Spleen (tissue), 11 donors: ENCODE results near the gene PFN1. TPM values are rescaled to one million over a fixed set of nuclear protein-coding genes. Genes with fewer than 3 reads are reported as not detected.

Experiments used
- DNase-seq: peaks from one replicate; pipeline ENCODE4 v3.0.0-alpha.2; 2020
- H3K27ac ChIP-seq, 8 donors: fragments of 200-600 bp; sonication (generic) in 7 of 8; 1 replicate in 4 of 8; 2 replicates in 4 of 8; pipeline versions ENCODE4 v1.5.0 to v1.8.0; 2016 to 2021; ENCODE audit warnings: inconsistent platforms in 4 of 8, mild to moderate bottlenecking in 4 of 8, moderate library complexity in 1 of 8
- H3K27me3 ChIP-seq, 7 donors: fragments of 200-600 bp; sonication (generic) in 6 of 7; replicated peaks in 1 of 7; 1 replicate in 4 of 7; 2 replicates in 3 of 7; pipeline versions ENCODE4 v1.5.0 to v1.8.0; 2016 to 2021; ENCODE audit warnings: inconsistent platforms in 3 of 7, mild to moderate bottlenecking in 1 of 7
- H3K36me3 ChIP-seq, 6 donors: fragments of 200-600 bp; sonication (generic) in 5 of 6; 1 replicate in 4 of 6; 2 replicates in 2 of 6; pipeline versions ENCODE4 v1.5.0 to v1.8.0; 2016 to 2021; ENCODE audit warnings: inconsistent platforms in 2 of 6
- H3K4me1 ChIP-seq, 6 donors: fragments of 200-600 bp; sonication (generic) in 5 of 6; 1 replicate in 3 of 6; 2 replicates in 3 of 6; pipeline versions ENCODE4 v1.5.0 to v1.8.0; 2016 to 2021; ENCODE audit warnings: inconsistent platforms in 3 of 6
- H3K4me3 ChIP-seq, 8 donors: fragments of 200-600 bp; sonication (generic) in 7 of 8; 1 replicate in 4 of 8; 2 replicates in 4 of 8; pipeline versions ENCODE4 v1.5.0 to v1.8.0; 2016 to 2021; ENCODE audit warnings: inconsistent platforms in 4 of 8, mild to moderate bottlenecking in 4 of 8, moderate library complexity in 2 of 8
- H3K9me3 ChIP-seq, 8 donors: fragments of 200-600 bp; sonication (generic) in 7 of 8; 1 replicate in 4 of 8; 2 replicates in 4 of 8; pipeline versions ENCODE4 v1.5.0 to v1.8.0; 2016 to 2021; ENCODE audit warnings: inconsistent platforms in 4 of 8
- POLR2A ChIP-seq, 3 donors: fragments of 450-650 bp; IDR thresholded peaks; one replicate each; pipeline ENCODE4 v1.5.1; 2017; ENCODE audit warnings: antibody characterized with exemption in 3 of 3, mild to moderate bottlenecking in 1 of 3
- POLR2AphosphoS5 ChIP-seq, 3 donors: sonication (generic); formaldehyde crosslinking; IDR thresholded peaks; one replicate each; pipeline ENCODE4 v1.5.1; 2017; ENCODE audit warnings: antibody characterized with exemption in 3 of 3
- WGBS, 5 donors: extraction: QIAGEN DNeasy Blood & Tissue Kit in 3 of 5; methylation state at CpG; one replicate each; pipeline versions ENCODE4 v1.1.5 to v1.1.7; 2013 to 2018; 5-methylcytosine and 5-hydroxymethylcytosine counted together
- intact Hi-C: fragments of 100-400 bp; cut with DNase I; formaldehyde crosslinking; loops from one replicate; pipeline ENCODE4 v1.15.0; 2023; ENCODE audit warnings: low total_unique reads
- polyA plus RNA-seq, 3 donors: library from polyadenylated mRNA; stranded (reverse); fragments of 200-250 nt; gene quantifications; one replicate each; pipeline ENCODE4 v1.2.1, GENCODE V29; 2013
- total RNA-seq, 7 donors: library from RNA; depleted of rRNA in 3 of 7; stranded (reverse); fragments of >200 nt in 3 of 7; fragmentation: NEBNext Ultra II Directional in 4 of 7; extraction: Animal tissue kit (Norgen Biotek cat#: 25700) in 4 of 7; gene quantifications; one replicate each; pipeline versions ENCODE4 v1.1.0 to v1.2.1, GENCODE V29; 2016 to 2021
- TF ChIP-seq, protein P1 (sequence below), 11 experiments: fragments of 200-600 bp in 7 of 11; fragments of 450-650 bp in 4 of 11; sonication (generic) in 4 of 11; IDR thresholded peaks in 8 of 11; conservative IDR thresholded peaks in 3 of 11; 1 replicate in 7 of 11; 2 replicates in 4 of 11; pipeline versions ENCODE4 v1.4.0 to v1.8.0; 2016 to 2021; ENCODE audit warnings: antibody characterized with exemption in 11 of 11, inconsistent platforms in 4 of 11, mild to moderate bottlenecking in 1 of 11
- donor health status: healthy with polysubstance abuse.
- donor health status: DM: no; HTN: no; CAD: no; lungs with moderate emphysema.
- donor health status: DM: no; HTN: no; CAD: no.
- donor health status: Bipolar disorder and iron deficiency.
- donor health status: healthy.
- donor health status: DM: no; HTN: no; CAD: no.
- donor health status: DM: yes; HTN: yes; CAD: no.

The PFN1 gene
- total and polyA plus RNA-seq, 10 donors = 605 to 1,090 (median 843) TPM

DNA sequence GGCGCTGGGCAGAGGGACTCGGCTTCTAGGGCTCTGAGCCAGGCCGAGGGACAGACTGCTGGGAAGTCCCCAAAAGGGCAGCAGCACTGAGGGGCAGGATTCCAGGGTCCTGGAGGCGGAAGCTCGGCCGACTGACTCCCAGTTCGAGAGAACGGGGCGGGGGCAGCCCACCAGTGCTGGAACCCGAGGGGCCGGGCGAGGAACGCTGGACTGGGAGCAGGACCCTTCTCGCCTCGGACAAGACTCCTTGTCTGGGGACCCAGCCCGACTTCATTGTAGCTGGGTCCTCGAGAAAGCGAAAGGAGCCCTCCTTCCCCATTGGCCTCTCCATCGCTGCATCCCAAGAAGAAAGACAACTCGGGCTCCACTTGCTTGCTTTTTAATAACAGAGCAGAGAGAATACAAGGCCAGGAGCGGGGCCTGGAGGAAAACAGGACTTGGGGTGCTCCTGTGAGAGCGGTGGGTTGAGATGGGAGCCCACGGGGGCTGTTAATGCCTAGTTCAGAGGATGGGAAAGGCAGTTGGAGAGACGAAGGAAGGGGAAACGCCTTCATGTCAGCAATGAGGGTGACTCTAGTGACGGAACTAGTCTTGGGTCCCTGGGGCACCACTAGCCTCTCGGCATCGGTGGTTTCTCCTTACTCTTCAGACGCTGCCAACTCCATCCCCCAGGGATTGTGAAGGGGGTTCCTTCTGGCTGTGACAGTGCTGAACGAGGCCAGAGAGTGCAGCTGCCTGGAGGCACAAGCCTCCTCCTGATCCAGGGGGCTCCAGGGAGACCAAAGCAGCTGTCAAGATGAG lies 39.6 kb upstream of the PFN1 start:
- 1 to 2% (median 2%) methylated on average over 26 to 30 of the region's 30 CpGs for WGBS, 5 donors
- Histone ChIP-seq H3K4me1 (peaks cover 14 to 51% (median 32%) of the 10 kb centered on the region in 6 donors), H3K27me3 (no peaks in the 10 kb centered on the region), H3K9me3 (no peaks in the 10 kb centered on the region), H3K27ac (peak overlapping the region; percentile 94 to 99 (median 96)), H3K4me3 (peak overlapping the region; percentile 70 to 98 (median 84)), H3K36me3 (peaks cover 0 to 30% (median 13%) of the 10 kb centered on the region in 6 donors)
- no peak for DNase-seq
- intact Hi-C loops = loop anchor here (5.0 to 10.0 kb wide), 2 partner anchors 77 to 81 kb away; no protein-coding TSS in a partner anchor
- TF ChIP-seq POLR2AphosphoS5 (IDR thresholded peaks at IDR 0.05) (no peak), POLR2A (IDR thresholded peaks at IDR 0.05) (no peak)
- TF ChIP-seq, protein P1, sequence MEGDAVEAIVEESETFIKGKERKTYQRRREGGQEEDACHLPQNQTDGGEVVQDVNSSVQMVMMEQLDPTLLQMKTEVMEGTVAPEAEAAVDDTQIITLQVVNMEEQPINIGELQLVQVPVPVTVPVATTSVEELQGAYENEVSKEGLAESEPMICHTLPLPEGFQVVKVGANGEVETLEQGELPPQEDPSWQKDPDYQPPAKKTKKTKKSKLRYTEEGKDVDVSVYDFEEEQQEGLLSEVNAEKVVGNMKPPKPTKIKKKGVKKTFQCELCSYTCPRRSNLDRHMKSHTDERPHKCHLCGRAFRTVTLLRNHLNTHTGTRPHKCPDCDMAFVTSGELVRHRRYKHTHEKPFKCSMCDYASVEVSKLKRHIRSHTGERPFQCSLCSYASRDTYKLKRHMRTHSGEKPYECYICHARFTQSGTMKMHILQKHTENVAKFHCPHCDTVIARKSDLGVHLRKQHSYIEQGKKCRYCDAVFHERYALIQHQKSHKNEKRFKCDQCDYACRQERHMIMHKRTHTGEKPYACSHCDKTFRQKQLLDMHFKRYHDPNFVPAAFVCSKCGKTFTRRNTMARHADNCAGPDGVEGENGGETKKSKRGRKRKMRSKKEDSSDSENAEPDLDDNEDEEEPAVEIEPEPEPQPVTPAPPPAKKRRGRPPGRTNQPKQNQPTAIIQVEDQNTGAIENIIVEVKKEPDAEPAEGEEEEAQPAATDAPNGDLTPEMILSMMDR (IDR thresholded peaks at IDR 0.05 in 8 of 11, conservative IDR thresholded peaks at IDR 0.05 in 3 of 11) = no peak

DNA sequence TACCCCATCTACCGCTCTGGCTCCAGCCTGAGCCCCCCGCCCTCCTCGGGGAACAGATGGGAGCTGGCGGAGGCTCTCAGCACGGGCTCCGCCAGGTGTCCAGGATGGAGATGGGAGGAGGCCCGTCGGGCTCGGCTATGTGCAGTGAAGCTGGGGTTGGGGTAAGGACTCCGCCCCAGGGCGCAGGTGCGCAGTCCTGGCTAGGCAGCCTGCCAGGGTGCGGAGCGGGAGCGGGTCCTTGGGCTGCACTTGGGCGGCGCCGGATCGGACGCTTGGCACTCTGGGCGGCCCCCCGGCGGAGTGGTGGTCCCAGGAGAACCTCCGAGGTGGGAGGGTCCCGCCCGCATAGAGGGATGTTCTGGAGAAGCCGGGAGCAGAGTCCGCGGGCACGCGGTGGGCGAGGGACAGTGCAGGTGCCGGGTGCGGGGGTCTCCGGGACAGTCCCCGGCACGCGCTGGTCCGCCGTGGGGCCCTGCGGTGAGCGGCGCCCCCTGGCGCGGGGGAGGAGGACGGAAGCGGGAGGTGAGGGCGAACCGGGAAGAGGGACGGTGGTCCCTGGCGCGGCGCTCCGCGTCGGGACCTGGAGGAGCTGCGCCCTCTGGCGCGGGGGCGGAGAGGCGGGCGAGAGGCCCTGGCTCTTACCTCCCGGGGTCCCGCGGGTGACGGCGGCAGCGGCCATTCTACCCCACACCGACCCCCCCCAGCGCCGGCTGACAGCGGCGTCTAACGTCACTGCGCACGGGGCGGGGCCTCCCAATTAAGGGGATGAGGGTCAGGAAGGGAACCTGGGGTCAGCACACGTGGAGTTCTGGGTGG lies 38.8 kb upstream of the PFN1 start, which contains the start of gene CAMTA2:
Gene CAMTA2, minus strand, starts transcription at position 725 of the 816 bp plus-strand sequence. CDS start 1,453 bp downstream, outside the sequence.
- peaks cover 14 to 59% (median 34%) of the 10 kb centered on the region in 6 donors for H3K4me1 ChIP-seq
- 1 to 6% (median 1%) methylated on average over 24 to 78 of the region's 78 CpGs for WGBS, 5 donors
- no peaks in the 10 kb centered on the region for H3K9me3 ChIP-seq
- peak within 1 kb of the TSS; percentile 94 to 99 (median 96) for H3K27ac ChIP-seq
- TF ChIP-seq, protein P1 (IDR thresholded peaks at IDR 0.05 in 8 of 11, conservative IDR thresholded peaks at IDR 0.05 in 3 of 11) = peak; percentile 60 to 87 (median 78)
- peak; percentile 89 to 93 (median 91) for TF ChIP-seq POLR2AphosphoS5 (IDR thresholded peaks at IDR 0.05)
- peak in 2 of 3 donors; percentile 23 to 31 for TF ChIP-seq POLR2A (IDR thresholded peaks at IDR 0.05)
- H3K36me3 ChIP-seq = peaks cover 0 to 38% (median 21%) of the 10 kb centered on the region in 6 donors
- peak within 1 kb of the TSS; percentile 70 to 98 (median 84) for H3K4me3 ChIP-seq
- intact Hi-C loops = loop anchor here (5.0 to 10.0 kb wide), 2 partner anchors 78 to 80 kb away; no protein-coding TSS in a partner anchor
- no peaks in the 10 kb centered on the region for H3K27me3 ChIP-seq
- DNase-seq = peak; percentile 97

DNA sequence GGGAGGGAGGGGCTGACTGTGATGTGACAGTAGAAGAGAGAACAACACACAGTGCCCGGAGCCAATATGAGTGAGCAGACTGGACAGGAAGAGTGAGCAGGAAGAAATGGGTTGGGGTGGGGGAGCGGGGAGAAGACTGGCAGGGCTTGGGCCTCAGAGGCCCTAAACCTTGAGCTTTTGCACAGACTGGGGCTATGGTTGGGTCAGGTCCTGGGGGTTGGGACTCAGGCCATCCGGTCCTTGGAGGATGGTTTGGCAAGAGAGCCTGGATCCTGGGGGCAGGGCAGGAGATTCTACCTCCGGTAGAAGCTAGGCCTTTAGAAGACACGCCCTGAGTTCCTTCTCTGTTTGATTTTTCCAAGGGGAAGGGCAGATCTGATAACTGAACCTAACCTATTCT lies 38.1 kb upstream of the PFN1 start:
- Histone ChIP-seq H3K27me3 (no peaks in the 10 kb centered on the region), H3K36me3 (peaks cover 0 to 46% (median 28%) of the 10 kb centered on the region in 6 donors), H3K4me3 (peak overlapping the region; percentile 70 to 98 (median 84)), H3K27ac (peak overlapping the region; percentile 94 to 99 (median 96)), H3K4me1 (peaks cover 14 to 66% (median 38%) of the 10 kb centered on the region in 6 donors), H3K9me3 (no peaks in the 10 kb centered on the region)
- TF ChIP-seq POLR2AphosphoS5 (IDR thresholded peaks at IDR 0.05) = peak in 2 of 3 donors; percentile 21 to 63
- TF ChIP-seq POLR2A (IDR thresholded peaks at IDR 0.05) = peak in 1 of 3 donors; percentile 11
- TF ChIP-seq, protein P1 (IDR thresholded peaks at IDR 0.05 in 8 of 11, conservative IDR thresholded peaks at IDR 0.05 in 3 of 11) = no peak
- DNase-seq = peak; percentile 78
- intact Hi-C loops = loop anchor here (5.0 to 10.0 kb wide), 2 partner anchors 78 to 79 kb away; no protein-coding TSS in a partner anchor
- 30 to 67% (median 40%) methylated on average over 5 of the region's 5 CpGs for WGBS, 5 donors
